ENCODE results near the gene PALD1.
"Not testable (repeated sequence)": the region's sequence is repeated elsewhere in the genome, so short reads cannot be mapped to it uniquely, and the experiment has no call there.

Gene PALD1

DNA sequence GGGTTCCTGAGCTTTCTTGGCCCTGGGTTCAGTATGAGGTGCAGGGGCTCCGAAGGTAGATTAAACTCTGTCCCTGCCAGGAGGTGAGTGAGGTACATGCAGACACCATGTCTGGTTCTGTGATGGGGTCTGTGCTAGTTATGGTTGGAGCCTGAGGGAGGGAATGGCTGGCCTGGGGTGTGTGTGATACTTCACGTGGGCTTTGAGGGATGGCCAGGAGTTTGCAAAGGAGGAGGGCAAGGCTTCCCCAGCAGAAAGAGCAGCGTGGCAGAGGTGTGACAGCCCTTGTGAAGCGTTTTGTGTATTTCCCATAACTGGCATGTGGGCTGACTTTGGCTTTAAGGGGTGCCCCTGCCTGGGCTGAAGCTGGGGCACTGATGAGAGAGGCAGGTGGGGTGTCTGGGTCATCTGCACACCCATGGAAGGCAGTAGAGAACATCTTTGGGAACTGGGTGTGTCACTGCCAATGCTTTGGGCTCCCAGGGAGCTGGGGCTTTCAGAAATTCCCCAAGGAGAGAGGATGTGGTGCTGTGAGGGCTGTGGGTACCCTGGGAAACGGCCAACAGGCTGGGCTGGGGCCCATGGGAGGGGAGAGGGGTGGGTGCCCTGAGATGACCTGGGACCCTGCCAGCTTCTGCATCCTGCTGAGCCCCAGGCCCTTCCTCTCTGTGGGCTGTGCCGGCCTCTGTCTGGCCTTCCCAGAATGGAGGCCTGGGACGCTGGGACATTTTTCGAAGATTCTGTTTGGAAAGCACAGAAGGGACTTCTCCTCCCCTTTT is 4.6 kb downstream of the PALD1 start:
- DNase-seq = no peak

DNA sequence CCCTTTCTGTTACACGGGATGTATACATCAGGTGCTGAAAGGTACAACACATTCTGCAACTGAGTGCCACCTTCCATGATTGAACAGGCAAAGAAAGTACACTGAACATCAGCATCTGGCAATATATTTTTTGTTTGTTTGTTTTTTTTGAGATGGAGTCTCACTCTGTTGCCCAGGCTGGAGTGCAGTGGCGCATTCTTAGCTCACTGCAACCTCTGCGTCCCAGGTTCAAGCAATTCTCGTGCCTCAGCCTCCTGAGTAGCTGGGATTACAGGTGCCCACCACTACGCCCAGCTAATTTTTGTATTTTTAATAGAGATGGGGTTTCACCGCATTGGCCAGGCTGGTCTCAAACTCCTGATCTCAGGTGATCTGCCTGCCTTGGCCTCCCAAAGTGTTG is 5.3 kb downstream of the PALD1 start:
- DNase-seq = not testable (repeated sequence)

DNA sequence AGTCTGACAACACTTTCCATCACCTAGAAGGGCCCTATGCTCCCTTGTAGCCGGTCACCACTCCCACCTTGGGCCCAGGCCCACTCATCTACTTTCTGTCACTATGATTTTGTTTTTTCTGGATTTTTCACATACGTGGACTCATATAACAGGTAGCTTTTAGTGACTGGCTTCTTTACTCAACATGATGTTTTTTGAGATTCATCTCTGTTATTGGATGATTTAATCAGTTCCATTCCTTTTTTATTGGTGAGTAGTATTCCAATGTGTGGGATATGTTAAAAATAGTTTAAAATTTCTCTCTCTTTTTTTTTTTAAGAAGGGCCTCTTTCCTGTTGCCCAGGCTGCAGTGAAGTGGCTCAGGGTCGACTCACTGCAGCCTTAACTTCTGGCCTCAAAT is 9.3 kb downstream of the PALD1 start:
- no peak for DNase-seq

DNA sequence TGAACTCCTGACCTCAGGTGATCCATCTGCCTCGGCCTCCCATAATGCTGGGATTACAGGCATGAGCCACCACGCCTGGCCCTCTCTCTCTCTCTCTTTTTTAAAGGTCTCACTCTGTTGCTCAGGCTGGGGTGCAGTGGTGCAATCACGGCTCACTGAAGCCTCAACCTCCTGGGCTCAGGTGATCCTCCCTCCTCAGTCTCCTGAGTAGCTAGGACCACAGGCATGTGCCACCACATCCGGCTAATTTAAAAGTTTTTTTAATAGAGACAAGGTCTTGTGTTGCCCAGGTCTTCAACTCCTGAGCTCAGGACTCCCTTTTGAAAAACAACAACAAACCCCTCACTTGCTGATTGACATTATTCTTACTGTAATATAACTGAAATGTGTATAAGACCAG is 11.6 kb downstream of the PALD1 start:
- DNase-seq = no peak

DNA sequence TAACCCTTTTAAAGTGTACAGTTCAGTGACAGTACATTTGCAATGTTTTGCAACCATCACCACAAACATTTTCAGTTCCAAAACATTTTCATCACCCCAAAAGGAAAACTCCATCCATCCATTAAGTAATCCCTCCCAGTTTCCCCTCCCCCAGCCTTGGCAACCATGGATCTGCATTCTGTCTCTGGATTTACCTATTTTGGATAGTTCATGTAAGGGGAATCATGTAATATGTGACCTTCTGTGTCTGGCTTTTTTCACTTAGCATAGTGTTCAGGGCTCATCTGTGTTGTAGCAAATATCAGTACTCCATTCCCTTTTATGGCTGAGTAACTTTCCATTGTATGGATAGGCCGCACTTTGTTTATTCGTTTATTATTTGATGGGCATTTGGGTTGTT is 13.0 kb downstream of the PALD1 start:
- no peak for DNase-seq

DNA sequence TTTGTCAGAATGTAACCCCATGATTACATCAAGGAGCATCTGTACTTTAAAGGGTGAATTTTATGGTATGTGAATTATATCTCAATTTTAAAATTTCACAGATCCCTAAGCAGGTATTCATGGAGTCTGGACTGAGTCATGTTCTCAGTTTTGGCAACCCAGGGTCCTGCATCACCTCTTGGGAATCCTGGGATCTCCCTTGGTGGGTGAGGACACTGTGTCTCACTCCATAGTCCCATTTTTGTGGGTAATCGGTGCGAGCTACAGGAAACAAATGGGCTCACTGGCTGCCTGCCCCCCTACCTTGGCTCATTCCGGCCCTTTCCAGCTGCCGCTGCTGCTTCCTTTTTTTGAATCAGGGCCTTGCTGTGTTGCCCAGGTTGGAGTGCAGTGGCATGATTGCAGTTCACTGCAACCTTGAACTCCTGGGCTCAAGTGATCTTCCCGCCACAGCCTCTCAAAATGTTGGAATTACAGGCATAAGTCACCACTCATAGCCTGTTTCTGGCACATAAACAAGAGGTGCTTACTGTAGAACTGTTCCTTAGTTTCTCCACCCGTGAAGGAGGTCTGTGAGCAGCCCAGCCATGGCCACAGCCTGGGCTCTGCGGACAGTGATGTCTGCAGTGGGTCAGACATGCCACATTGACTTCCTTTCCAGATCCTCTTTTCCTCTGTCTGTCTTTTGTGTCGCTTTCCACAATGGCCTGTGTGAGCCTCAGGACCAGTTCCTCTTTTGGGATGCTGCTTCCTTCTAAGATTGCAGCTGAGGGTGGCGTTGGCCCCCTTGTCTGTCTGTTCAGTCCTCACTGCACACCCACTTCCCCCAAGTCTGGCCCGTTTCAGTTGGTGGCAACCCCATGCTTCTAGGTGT is 14.5 kb downstream of the PALD1 start:
- no peak for DNase-seq

DNA sequence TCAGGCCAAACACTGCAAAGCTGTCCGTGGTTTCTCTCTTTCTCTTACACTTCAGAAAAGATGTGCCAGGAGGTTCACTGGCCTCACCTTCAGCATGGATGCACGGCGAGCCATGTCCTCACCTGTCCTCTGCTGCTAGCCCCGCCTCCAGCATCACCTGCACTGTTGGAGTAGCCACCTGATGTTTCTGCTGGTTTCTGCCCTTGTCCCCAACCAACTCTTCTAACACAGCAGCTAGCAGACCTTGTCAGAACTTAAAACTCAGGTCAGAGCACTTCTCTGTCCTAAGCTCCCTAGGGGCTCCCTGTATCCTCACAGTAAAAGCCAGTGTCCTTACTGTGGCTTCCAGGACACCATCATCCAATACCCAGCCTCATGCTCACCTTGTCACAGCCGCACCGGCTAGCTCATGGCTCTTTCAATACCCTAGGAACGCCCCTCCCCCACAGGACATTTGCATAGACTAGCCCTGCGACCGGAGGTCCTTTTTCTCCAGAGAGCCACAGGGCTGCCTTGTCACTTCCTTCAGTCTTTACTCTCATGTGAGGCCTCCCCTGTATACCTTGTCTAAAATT is 15.2 kb downstream of the PALD1 start:
- DNase-seq = no peak

DNA sequence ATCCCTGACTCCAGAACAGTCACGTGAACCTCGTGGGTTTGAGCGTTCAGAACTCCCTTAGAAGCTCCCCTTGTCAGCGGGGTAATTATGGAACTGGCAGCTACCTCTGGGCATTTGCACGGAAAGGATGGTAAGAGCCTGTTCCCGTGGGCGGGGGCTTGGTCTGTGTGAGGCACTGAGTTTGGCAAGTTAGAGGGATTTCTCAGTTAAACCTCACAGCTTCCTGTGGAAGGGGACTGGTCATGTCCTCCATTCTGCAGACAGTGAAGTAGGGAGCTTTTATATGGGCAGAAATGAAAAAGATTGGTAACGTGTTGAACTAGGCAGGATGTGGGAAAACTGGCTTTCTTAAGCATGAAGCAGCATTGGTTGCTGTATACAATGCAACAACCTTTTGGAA is 16.0 kb downstream of the PALD1 start:
- DNase-seq = no peak

DNA sequence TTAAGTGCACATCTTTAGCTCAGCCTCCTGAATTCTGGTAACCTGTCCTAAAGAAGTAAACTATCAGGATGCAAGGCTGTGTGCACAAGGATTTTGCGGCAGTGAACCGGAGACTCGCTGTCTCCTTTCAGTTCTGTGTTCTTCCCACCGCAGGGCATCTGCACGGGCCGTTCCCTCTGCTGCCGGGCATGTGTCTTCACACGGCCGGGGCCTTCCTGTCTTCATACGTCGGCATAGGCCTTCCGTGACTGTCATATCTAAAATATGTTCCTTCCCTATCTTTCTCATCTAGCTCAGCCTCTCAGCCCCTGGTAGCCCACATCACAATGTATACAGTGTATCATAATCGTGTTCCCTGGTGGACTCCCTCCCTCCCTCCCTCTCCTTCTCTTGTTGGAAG is 16.4 kb downstream of the PALD1 start:
- DNase-seq = no peak

DNA sequence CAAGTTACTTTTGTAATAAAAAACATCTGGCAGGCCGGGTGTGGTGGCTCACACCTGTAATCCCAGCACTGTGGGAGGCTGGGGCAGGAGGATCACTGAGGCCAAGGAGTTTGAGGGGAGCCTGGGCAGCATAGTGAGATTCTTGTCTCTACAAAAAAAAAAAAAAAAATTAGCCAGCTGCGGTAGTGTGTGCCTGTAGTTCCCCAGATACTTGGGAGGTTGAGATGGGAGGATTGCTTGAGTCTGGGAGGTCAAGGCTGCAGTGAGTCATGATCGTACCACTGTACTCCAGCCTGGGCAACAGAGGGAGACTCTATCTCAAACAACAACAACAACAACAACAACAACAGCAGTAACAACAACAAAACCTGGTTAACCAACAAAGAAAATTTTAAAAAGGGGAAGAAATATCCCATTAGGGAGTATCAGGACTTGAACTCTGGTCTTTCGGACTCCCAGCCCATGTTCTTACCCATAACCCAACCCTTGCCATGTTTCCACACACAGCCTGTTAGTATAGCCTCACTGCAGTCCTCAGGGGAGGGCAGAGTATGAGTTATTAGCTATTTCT is 17.2 kb downstream of the PALD1 start:
- DNase-seq = no peak

DNA sequence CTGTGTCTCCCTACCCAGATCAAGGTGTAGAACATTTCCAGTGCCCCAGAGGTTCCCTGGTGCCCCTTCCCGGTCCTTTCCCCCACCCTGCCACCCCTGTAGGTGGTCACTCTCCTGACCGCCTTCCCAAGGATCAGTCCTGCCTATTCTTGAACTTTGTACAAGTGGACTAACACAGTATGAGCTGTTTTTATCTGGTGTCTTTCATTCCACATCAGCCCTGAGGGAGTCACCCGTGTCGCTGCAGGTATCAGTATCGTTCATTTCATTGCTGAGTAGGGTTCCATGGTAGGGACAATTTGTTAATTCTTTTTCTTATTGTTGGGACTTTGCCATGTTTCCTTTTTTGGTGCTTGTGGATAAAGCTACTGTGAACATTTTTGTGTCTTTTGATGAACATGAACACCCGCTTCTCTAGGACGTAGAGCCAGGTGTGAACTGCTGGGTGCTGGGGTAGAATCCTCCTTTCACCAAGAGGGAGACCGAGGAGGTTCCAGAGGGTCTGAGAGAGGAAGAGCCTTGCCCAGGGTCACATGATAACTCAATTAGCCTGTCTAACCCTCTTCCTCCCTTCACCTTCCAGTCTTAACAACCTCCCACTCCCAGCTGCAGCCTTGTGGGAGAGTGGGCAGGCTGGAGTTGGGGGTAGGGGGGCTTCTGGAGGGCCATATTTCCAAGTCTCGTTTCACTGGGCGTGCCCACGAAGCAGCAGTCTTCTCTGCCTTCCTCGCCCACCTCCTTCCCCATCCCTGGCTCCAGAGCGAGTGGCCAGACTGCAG is 18.0 kb downstream of the PALD1 start:
- DNase-seq = no peak

DNA sequence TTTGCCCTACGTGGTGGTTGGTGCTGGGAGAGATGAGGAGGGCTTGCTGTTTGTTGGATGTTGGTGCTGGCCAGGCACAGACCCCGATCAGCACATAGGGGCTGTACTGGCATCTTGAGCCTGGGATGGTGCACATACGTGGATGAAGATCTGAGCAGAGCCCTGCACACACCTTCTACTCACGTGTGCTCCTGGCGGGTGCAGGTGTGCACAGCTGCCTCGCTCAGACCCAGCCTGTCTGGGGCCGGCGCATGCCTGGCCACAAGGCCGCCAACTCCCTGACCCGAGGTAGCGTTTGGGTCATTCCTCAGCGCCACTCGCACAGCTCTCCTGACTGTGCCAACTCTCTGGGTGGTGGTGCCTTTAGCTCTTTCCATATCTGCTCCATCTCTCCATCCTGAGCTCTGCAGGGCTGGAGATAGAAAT is 18.6 kb downstream of the PALD1 start:
- DNase-seq = no peak

DNA sequence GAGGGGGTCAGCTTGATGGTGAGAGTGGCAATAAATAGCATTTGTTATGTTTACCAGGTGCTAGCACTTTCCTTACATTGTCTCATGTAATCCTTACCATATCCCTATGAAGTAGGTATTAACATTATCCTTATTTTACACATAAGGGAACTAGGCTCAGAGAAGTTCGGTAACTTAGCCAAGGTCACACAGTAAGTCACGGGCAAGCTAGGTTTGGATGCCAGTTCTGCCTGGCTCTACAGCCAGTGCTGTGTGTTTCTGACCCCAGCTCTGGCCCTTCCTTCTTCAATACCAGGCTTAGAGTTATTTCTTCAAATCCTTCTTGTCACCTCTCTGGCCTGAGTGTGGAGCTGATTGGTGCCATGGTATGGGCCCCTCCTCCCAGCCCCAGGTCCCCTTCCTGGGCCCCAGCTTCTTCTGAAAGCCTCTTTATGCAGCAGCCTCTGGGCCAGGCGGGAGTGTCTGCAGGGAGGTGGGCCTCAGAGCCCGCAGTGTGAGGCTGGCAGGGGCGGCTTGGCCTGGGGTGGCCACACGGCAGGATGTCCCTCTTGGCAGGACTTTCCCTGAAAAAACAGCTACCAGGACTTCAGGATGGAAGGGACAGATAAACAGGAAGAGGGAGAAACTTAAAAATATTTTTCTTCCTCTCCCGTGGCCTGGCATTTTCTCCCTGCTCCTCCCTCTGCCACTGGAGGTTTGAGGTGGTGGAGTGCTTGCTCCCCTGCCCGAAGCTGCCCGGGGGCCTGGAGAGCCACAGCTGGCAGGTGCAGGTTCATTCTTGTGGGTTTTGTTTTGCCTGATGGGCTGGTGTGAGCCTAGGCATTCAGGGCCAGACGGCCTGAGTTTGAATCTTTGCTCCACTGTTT is 20.6 kb downstream of the PALD1 start:
- DNase-seq = no peak

DNA sequence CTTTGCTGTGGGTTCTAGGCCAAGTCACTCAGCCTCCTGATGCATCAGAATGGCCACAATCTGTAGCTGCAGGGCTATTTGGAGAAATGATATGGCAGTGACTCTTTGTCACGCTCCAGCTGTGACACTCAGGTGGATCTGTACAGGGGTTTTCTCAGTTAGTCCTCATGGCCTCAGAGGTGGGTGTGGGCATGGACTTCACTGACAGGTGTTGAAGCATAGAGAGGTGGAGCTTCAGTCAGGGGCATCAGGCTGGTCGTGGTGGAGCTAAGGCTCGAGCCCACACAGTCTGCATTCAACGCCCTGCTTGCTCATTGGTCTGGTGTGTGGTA is 21.2 kb downstream of the PALD1 start:
- DNase-seq = no peak

DNA sequence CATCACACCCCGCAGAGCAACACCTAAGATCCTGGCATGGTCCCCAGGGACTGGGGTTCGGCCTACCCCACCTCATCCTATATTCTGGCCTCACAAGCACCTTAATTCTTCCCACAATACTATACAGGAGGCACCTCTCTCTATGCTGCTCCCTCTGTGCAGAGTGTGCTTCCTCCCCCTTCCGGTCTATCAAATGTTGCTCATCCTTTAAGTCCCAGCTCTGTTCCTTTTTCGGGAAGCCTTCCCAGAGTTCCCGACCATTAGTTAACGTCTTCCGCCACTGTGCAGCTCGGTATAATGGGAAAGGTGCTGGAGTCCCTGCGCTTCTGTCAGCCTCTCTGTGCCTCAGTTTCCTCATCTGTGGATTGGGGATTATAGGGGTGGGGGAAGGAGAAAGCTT is 21.8 kb downstream of the PALD1 start:
- DNase-seq = no peak

DNA sequence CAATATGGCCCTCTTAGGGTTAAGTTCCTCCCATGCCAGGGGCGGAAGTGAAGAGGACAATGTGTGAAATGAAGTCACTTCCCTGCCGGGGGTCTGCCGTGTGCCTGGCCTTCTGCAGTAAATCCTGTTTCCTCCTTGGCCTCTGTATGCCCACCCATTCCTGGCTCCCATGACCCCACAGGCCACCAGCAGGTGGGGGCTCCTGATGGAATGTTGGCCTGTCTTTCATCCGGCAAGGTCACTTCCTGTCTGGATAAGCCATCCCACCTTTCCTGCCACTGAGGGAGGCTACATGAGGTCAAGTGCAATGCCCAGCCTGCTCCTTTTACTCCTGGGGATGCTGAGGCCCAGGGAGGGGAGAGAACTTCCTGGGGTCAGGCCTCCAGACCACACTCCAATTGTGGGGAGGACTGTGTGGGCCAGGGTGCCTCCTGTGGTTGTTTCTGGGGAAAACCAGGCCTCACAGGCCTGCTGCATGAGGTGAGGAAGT is 22.3 kb downstream of the PALD1 start:
- DNase-seq = no peak

DNA sequence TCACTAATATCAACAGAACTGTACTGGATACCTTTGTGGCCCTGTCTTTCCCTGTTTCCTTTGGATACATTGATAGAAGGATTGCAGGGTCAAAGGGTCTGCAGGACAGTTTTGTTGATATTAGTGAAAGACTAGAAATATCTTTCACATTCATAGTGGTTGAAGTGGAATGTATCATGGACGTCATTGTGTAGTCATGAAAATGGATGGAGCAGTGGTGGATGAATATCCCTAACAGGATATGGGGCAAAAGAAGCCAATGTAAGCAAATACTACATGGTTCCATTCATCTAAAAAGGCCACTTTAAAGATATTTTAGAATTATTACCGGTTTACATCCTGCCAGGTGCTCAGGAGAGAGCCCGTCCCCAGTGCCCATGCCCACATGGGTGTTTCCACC is 23.8 kb downstream of the PALD1 start:
- no peak for DNase-seq

DNA sequence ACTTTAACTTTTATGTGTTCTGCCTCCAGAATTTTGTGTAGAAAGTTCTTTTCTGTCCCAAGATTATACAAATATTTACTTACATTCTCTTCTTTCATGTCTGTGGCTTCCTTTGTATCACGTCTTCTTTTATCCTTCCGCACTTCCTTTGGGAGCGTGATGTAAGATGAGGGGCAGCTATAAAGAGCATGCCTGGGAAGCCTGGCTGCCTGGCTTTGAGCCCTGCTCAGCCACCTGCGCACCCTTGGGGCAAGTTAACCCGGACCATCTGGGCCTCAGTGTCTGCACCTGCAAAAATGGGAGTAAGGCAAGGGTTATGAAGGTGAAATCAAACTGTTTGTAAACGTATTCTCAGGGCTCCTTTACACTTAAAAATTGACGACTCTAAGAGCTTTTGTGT is 25.2 kb downstream of the PALD1 start:
- DNase-seq = peak; percentile 64

DNA sequence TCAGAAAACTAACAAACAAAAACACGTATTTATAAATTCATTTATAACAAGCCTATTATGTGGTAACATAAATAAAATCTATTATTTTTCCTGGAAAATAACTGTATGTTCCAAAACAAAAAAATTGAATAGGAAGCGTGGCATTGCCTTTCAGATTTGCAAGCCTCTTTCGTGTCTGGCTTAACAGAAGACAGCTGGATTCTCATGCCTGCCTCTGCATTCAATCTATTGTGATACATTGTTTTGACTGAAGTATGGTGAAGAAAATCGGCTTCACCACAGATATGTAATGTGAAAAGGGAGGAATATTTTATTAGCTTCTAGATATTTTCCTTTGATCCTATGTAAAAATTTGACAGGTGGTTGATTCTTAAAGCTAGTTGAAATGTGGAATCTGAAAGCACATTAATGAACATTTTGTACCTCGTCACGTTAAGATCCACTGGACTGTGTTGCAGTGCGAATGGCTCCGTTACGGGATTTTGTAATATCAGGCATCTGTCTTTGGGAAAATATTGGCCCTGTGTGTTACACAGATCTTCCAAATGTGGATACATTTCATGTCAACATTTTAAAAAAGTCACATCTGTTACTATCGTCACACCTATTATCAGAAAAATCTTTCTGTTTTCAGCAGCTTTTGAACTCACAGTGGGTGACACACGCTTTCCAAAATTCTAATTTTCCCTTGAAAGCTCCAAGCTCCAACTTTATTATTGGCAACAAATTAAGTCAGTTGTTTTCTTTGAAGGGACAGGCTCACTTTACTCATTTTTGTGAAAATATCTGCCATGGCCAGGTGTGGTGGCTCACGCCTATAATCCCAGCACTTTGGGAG is 26.2 kb downstream of the PALD1 start:
- no peak for DNase-seq

DNA sequence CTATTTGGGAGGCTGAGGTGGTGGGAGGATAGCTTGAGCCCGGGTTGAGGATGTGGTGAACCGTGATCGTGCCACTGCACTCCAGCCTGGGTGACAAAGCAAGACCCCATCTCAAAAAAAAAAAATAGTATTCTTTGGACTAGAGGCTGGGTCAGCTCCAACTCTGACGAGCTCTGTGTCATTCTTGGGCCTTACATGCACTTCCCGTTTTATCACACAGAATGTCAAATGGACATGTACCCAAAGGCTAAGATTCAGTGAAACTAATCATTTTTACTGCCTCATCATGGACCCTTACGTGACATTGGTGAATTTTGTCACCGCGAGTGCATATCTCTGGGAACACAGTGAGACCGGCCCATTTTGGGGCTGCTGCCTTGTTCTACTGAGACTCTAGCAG is 27.3 kb downstream of the PALD1 start:
- DNase-seq = no peak

DNA sequence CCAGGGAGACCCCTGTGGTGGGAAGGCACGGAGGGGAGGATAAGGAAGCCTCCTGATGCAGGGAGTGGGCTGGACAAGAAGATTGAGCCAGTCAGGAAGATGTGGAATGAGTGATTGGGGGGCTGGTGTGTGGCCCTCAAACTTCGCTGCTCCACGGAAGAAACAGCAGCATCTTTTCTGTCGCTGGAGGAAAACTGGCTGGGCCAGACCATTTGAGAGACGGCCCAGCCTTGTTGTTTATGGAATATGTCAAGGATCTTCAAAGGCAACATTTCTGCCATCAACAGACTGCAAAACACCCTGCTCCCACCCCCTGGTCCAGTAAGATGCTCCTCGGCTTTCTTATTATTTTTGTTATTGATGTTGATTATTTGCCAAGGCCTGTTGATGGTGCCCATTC is 29.4 kb downstream of the PALD1 start:
- DNase-seq = no peak

All from NCI-H2171 (cell line).